Heart left ventricle (tissue), 16 donors: ENCODE data around the gene PTBP1. TPM values are rescaled to one million over a fixed set of nuclear protein-coding genes. Genes with fewer than 3 reads are reported as not detected.
A peak's percentile ranks its signal among the peaks of the same experiment; 100 is the strongest.

Source experiments
- ATAC-seq, 4 donors: fragments of 200-7000 bp; cut with Tn5 transposase; one replicate each; pipeline ENCODE4 v1.9.1; 2020 to 2022; ENCODE audit warnings: moderate library complexity in 4 of 4, mild to moderate bottlenecking in 3 of 4, moderate number of reproducible peaks in 1 of 4
- DNase-seq, 5 donors: peaks; one replicate each; pipeline ENCODE4 v3.0.0-alpha.2; 2020
- H3K27ac ChIP-seq, 12 donors: fragments of 200-600 bp; sonication (generic) in 4 of 12; one replicate each; pipeline versions ENCODE4 v1.5.0 to v1.8.0; 2016 to 2022; ENCODE audit warnings: mild to moderate bottlenecking in 2 of 12
- H3K27me3 ChIP-seq, 9 donors: fragments of 200-600 bp; sonication (generic) in 2 of 9; one replicate each; pipeline versions ENCODE4 v1.5.1 to v1.8.0; 2016 to 2022; ENCODE audit warnings: mild to moderate bottlenecking in 3 of 9
- H3K36me3 ChIP-seq, 9 donors: fragments of 200-600 bp; sonication (generic) in 2 of 9; one replicate each; pipeline versions ENCODE4 v1.5.0 to v1.8.0; 2018 to 2022; ENCODE audit warnings: mild to moderate bottlenecking in 2 of 9
- H3K4me1 ChIP-seq, 12 donors: fragments of 200-600 bp; sonication (generic) in 4 of 12; one replicate each; pipeline versions ENCODE4 v1.5.0 to v1.8.0; 2016 to 2022; ENCODE audit warnings: mild to moderate bottlenecking in 3 of 12
- H3K4me3 ChIP-seq, 12 donors: fragments of 200-600 bp; sonication (generic) in 4 of 12; one replicate each; pipeline versions ENCODE4 v1.5.0 to v1.8.0; 2017 to 2022; ENCODE audit warnings: mild to moderate bottlenecking in 9 of 12, moderate library complexity in 4 of 12
- H3K9me3 ChIP-seq, 12 donors: fragments of 200-600 bp; sonication (generic) in 4 of 12; one replicate each; pipeline versions ENCODE4 v1.5.0 to v1.8.0; 2016 to 2022; ENCODE audit warnings: mild to moderate bottlenecking in 1 of 12
- POLR2A ChIP-seq, 2 donors: fragments of 450-650 bp; IDR thresholded peaks; one replicate each; pipeline ENCODE4 v1.6.1; 2017; ENCODE audit warnings: antibody characterized with exemption in 2 of 2, mild to moderate bottlenecking in 2 of 2, moderate library complexity in 2 of 2
- WGBS, 4 donors: extraction: QIAGEN DNeasy Blood & Tissue Kit in 2 of 4; methylation state at CpG; one replicate each; pipeline versions ENCODE4 v1.1.5 to v1.1.7; 2013 to 2018; 5-methylcytosine and 5-hydroxymethylcytosine counted together
- intact Hi-C, 10 donors: fragments of 100-400 bp; cut with DNase I; formaldehyde crosslinking; loops; one replicate each; pipeline versions ENCODE4 v1.11.1 to v1.14.2; 2022
- polyA plus RNA-seq, 2 donors: library from polyadenylated mRNA; stranded (reverse); fragments of 200-250 nt; gene quantifications; one replicate each; pipeline ENCODE4 v1.2.3, GENCODE V29; 2013
- total RNA-seq, 9 donors: library from RNA; depleted of rRNA in 2 of 9; stranded (reverse); fragments of >200 nt in 2 of 9; fragmentation: NEBNext Ultra II Directional in 3 of 9; extraction: Animal tissue kit (Norgen Biotek cat#: 25700) in 3 of 9; gene quantifications; one replicate each; pipeline versions ENCODE4 v1.1.0 to v1.2.4, GENCODE V29; 2016 to 2023
- TF ChIP-seq, protein P1 (sequence below), 12 donors: fragments of 200-600 bp; sonication (generic) in 4 of 12; IDR thresholded peaks; one replicate each; pipeline versions ENCODE4 v1.5.0 to v1.8.0; 2018 to 2022; ENCODE audit warnings: antibody characterized with exemption in 12 of 12, mild to moderate bottlenecking in 5 of 12
- donor health status: ischemic (EF 13 %, LVEDD 7.1; RV severe dilation, severe dysfunction).
- donor health status: healthy with polysubstance abuse.
- donor health status: DM: no; HTN: yes; CAD: no.
- donor health status: DM: no; HTN: no; CAD: no.
- donor health status: ischemic (EF 25% LVEDD 6.9; RV normal size, moderate dysfunction).
- donor health status: ischemic (EF 25% LVEDD 5.7; RV mildly dilated, moderate dysfunction).
- donor health status: healthy.
- donor health status: DM: yes; HTN: yes; CAD: no.
- donor health status: ischemic (EF 35%, LVEDD 5.7; RV mildly dilated, moderate dysfunction).
- donor health status: nonischemic (EF 11% LVEDD 7.7; RV severe dilation, severe dysfunction).
- donor health status: DM: yes; HTN: yes; CAD: no.
- donor health status: PGD.
- donor health status: ischemic (EF 29% LVEDD 5.4; RV normal size, mild dysfunction).
- donor health status: nonischemic (EF 23%, LVEDD 6.1; RV moderate dilation, normal function).

PTBP1 gene
- total and polyA plus RNA-seq, 11 donors: 39.2 to 144 (median 55.1) TPM

DNA sequence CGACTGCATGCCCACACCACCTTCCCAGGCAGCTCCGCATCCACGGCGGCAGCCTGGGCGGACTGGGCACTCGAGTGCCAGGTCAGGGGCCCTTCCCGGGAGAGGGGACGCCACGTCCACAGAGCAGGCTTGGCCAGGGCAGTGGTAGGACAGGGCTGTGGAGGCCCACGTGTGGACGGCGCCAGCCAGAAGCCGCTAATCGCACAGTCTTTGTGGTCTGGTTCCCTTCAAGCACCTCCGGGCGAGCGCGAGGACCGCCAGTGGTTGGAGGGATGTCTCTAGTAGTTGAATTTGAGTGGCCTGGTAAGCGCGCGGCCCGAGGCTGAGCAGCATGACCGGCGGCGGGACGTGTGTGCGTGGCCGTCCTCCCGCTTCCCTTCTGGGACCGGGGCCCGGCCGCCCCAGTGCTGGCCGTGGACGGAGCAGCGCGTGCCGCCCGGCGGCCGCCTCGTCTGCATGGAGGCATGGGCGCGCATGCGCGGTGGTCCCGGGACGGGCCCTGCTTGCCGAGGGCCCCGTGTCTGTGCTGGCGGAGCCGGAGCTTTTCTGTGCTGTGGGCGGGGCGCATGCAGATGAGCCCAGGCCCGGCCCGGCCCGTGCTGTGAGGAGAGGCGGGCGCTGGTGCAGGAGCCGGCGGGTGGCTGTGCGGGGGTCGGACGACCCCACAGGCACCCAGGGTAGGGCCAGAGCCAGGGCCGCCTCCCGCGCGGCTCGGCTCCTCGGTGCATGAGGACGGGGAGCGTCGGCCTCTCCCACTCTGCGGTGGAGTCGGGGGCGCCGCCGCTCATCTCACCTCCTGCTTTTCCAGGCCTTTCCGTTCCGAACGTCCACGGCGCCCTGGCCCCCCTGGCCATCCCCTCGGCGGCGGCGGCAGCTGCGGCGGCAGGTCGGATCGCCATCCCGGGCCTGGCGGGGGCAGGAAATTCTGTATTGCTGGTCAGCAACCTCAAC, 8.6 kb downstream of the PTBP1 start:
- DNase-seq: peak in 1 of 5 donors; percentile 19
- H3K27me3 ChIP-seq: no peaks in the 10 kb centered on the region
- H3K4me1 ChIP-seq: peaks cover 15 to 48% (median 35%) of the 10 kb centered on the region in 12 donors
- no peak overlapping the region for H3K27ac ChIP-seq
- 89 to 90% (median 89%) methylated on average over 46 to 93 of the region's 93 CpGs for WGBS, 4 donors
- no peaks in the 10 kb centered on the region for H3K9me3 ChIP-seq
- H3K36me3 ChIP-seq: peaks cover 15 to 98% (median 75%) of the 10 kb centered on the region in 9 donors
- H3K4me3 ChIP-seq: no peak overlapping the region
- no peak for TF ChIP-seq POLR2A (IDR thresholded peaks at IDR 0.05)
- TF ChIP-seq, protein P1, sequence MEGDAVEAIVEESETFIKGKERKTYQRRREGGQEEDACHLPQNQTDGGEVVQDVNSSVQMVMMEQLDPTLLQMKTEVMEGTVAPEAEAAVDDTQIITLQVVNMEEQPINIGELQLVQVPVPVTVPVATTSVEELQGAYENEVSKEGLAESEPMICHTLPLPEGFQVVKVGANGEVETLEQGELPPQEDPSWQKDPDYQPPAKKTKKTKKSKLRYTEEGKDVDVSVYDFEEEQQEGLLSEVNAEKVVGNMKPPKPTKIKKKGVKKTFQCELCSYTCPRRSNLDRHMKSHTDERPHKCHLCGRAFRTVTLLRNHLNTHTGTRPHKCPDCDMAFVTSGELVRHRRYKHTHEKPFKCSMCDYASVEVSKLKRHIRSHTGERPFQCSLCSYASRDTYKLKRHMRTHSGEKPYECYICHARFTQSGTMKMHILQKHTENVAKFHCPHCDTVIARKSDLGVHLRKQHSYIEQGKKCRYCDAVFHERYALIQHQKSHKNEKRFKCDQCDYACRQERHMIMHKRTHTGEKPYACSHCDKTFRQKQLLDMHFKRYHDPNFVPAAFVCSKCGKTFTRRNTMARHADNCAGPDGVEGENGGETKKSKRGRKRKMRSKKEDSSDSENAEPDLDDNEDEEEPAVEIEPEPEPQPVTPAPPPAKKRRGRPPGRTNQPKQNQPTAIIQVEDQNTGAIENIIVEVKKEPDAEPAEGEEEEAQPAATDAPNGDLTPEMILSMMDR (IDR thresholded peaks at IDR 0.05): no peak
- ATAC-seq: no peak
- intact Hi-C loops: no loop called here

DNA sequence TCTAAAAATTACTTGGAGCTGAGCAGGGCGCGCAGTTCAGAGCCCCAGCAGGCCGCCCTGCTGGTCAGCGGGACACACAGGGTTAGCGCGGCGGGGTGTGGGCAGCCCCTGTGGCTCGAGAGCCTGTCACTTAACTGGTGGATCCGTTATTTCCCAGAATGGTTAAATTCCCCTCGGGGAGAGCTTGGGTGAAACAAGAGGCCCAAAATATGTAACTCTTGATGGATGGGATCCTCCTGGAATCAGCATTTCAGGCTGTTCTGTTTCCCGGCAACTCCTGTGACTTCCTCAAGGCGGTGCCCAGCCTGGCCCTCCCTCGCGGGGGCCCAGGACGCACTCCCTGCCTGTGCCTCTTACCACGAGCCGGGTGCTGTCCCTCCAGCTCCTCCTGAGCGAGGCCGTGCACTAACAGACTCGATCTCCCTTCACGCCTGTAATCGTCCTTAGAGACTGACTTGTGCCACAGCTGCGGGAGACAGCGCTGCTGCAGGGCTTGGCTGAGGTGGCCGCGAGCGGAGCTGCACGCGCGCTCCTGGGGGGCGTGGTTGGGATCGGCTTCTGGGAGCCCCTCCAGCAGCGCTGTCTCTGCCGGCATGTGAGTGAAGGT, 9.7 kb downstream of the PTBP1 start:
- DNase-seq: peak in 1 of 5 donors; percentile 17
- peaks cover 15 to 98% (median 85%) of the 10 kb centered on the region in 9 donors for H3K36me3 ChIP-seq

DNA sequence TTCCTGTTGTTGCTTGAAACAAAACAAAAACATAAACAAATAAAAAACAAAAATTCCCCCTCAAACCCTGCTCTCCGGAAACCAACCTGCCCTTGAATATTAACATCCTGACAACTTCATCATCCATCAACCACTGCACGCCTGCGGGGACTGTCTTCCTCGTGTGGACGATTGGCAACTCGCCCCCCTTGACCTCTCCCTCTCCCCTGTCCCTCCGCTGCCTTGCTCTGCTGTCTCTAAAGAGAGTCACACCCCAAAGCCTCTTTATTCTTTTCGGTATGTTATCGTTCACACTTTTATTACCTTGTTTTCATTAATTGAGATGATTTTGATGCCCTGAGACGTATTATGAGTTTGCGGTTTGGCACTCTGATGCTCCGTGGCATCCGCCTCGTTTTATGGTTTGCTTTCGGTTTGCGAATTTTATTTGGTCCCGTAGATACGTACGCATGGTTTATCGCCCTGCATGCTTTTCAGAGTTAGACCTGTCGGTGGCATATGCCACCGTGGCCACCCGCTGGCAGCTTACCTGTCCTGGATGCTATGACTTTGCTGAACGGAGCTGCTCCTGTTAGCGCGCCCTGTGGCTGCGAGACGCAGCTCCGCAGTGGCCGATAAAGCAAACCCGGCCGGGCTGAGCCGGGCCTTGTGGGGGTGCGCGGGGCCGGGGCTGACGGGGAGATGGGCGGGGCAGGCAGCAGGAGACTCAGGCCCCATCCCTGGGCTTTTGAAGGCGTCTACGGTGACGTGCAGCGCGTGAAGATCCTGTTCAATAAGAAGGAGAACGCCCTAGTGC, 10.6 kb downstream of the PTBP1 start:
- H3K36me3 ChIP-seq: peaks cover 15 to 95% (median 91%) of the 10 kb centered on the region in 9 donors
- WGBS, 4 donors: 90 to 91% (median 91%) methylated on average over 32 to 44 of the region's 44 CpGs
- peaks cover 2 to 29% (median 16%) of the 10 kb centered on the region in 12 donors for H3K4me1 ChIP-seq
- no peaks in the 10 kb centered on the region for H3K9me3 ChIP-seq
- DNase-seq: peak in 1 of 5 donors; percentile 17
- H3K27me3 ChIP-seq: no peaks in the 10 kb centered on the region
- no peak overlapping the region for H3K4me3 ChIP-seq
- intact Hi-C loops: no loop called here
- no peak overlapping the region for H3K27ac ChIP-seq
- ATAC-seq: no peak
- no peak for TF ChIP-seq POLR2A (IDR thresholded peaks at IDR 0.05)
- TF ChIP-seq, protein P1 (IDR thresholded peaks at IDR 0.05): no peak

More for the DNA sequence above, 9.7 kb downstream of the PTBP1 start:
- H3K4me1 ChIP-seq: peaks cover 8 to 38% (median 25%) of the 10 kb centered on the region in 12 donors
- ATAC-seq: no peak
- TF ChIP-seq POLR2A (IDR thresholded peaks at IDR 0.05): no peak
- TF ChIP-seq, protein P1 (IDR thresholded peaks at IDR 0.05): no peak
- H3K9me3 ChIP-seq: no peaks in the 10 kb centered on the region
- intact Hi-C loops: no loop called here
- WGBS, 4 donors: 84 to 89% (median 86%) methylated on average over 32 to 34 of the region's 34 CpGs
- H3K27me3 ChIP-seq: no peaks in the 10 kb centered on the region
- H3K4me3 ChIP-seq: no peak overlapping the region
- no peak overlapping the region for H3K27ac ChIP-seq
